HCT116 (cell line): Measurements from ENCODE around the gene RAET1G. TPM values are rescaled to one million over a fixed set of nuclear protein-coding genes. Genes with fewer than 3 reads are reported as not detected.
A peak's percentile ranks its signal among the peaks of the same experiment; 100 is the strongest.

Source experiments
- ATAC-seq: fragments of 200-7000 bp; cut with Tn5 transposase; 2 replicates; pipeline ENCODE4 v1.9.1; 2020; ENCODE audit warnings: mild to moderate bottlenecking, moderate library complexity
- BruUV-seq: library from RNA; stranded (reverse); fragments of 400-500 nt; replicated peaks from 2 replicates; lab custom pipeline; 2021; lab: Mats Ljungman, UMichigan
- CTCF ChIA-PET: fragments of 300-600 bp; sonication (Branson Sonifier 250); formaldehyde crosslinking; loops from one replicate; lab custom pipeline; 2021; ENCODE audit warnings: antibody characterized with exemption; lab: Charles Lee
- POLR2A ChIA-PET: fragments of 300-600, 350-600 bp; sonication (Branson Sonifier 250); formaldehyde crosslinking; loops from one replicate; lab custom pipeline; 2021; ENCODE audit warnings: antibody characterized with exemption; lab: Charles Lee
- RAD21 ChIA-PET, 2 experiments: fragments of 300-600 bp; sonication (Branson Sonifier 250); formaldehyde crosslinking; loops; one replicate each; lab custom pipeline; 2023; ENCODE audit warnings: low total read pairs in 2 of 2; ENCODE audit not compliant: uncharacterized antibody in 2 of 2, unreplicated experiment in 2 of 2, low non-redundant PET in 1 of 2; lab: Charles Lee
- DNase-seq: peaks from one replicate; pipeline ENCODE4 v3.0.0-alpha.2; 2010; ENCODE audit warnings: low read depth, low spot score
- H2AFZ ChIP-seq: fragments of 200-600 bp; shearing (Covaris generic), sonication (generic); 2 replicates; pipeline ENCODE4 v1.6.1; 2017; ENCODE audit warnings: low read depth, mixed run types, mixed read lengths, antibody characterized with exemption, low read length; ENCODE audit not compliant: poor library complexity, severe bottlenecking
- H3K27ac ChIP-seq: 2 replicates; pipeline ENCODE4 v1.5.1; 2012; ENCODE audit warnings: low read depth, low read length
- H3K27me3 ChIP-seq: fragments of 200-600 bp; sonication (generic); 2 replicates; pipeline ENCODE4 v1.6.1; 2016; ENCODE audit warnings: mixed run types, low read length, mixed read lengths; ENCODE audit not compliant: insufficient read depth
- H3K36me3 ChIP-seq, 2 experiments: fragments of 200-500 bp in 1 of 2; fragments of 200-600 bp in 1 of 2; sonication (Bioruptor generic) in 1 of 2; sonication (generic) in 1 of 2; 2 replicates each; pipeline versions ENCODE4 v1.5.1 to v1.6.1; 2014 to 2016; ENCODE audit warnings: low read length in 2 of 2, inconsistent platforms in 1 of 2, mixed read lengths in 1 of 2, mixed run types in 1 of 2; ENCODE audit not compliant: insufficient read depth in 2 of 2, control insufficient read depth in 1 of 2
- H3K4me1 ChIP-seq, 2 experiments: fragments of 200-600 bp in 1 of 2; sonication (generic) in 1 of 2; 2 replicates each; pipeline versions ENCODE4 v1.5.1 to v1.6.1; 2012 to 2017; ENCODE audit warnings: low read length in 2 of 2, inconsistent platforms in 1 of 2, mild to moderate bottlenecking in 1 of 2, mixed read lengths in 1 of 2, mixed run types in 1 of 2, moderate library complexity in 1 of 2; ENCODE audit not compliant: insufficient read depth in 2 of 2, control insufficient read depth in 1 of 2
- H3K4me2 ChIP-seq: fragments of 200-600 bp; sonication (generic); 2 replicates; pipeline ENCODE4 v1.6.1; 2017; ENCODE audit warnings: mixed run types, low read length, mixed read lengths
- H3K4me3 ChIP-seq, 2 experiments: fragments of 200-600 bp in 1 of 2; sonication (generic) in 1 of 2; replicated peaks in 1 of 2; 2 replicates each; pipeline ENCODE4 v1.5.1; 2011 to 2016; ENCODE audit warnings: low read length in 2 of 2, control low read depth in 1 of 2, low read depth in 1 of 2, mild to moderate bottlenecking in 1 of 2, mixed read lengths in 1 of 2, mixed run types in 1 of 2
- H3K79me2 ChIP-seq: fragments of 200-600 bp; sonication (generic); 2 replicates; pipeline ENCODE4 v1.6.1; 2017; ENCODE audit warnings: mild to moderate bottlenecking, mixed run types, low read length, moderate library complexity, mixed read lengths; ENCODE audit not compliant: insufficient read depth
- H3K9ac ChIP-seq: fragments of 200-600 bp; sonication (generic); 2 replicates; pipeline ENCODE4 v1.6.1; 2016; ENCODE audit warnings: low read length, mixed read lengths
- H3K9me2 ChIP-seq: fragments of 200-600 bp; sonication (generic), shearing (Covaris generic); 2 replicates; pipeline ENCODE4 v1.6.1; 2017; ENCODE audit warnings: mixed run types, mild to moderate bottlenecking, moderate library complexity; ENCODE audit not compliant: insufficient read depth
- H3K9me3 ChIP-seq, 2 experiments: fragments of 200-500 bp in 1 of 2; fragments of 200-600 bp in 1 of 2; sonication (Bioruptor generic) in 1 of 2; sonication (generic) in 1 of 2; 2 replicates each; pipeline ENCODE4 v1.6.1; 2014 to 2017; ENCODE audit warnings: low read length in 2 of 2, mixed read lengths in 2 of 2, inconsistent platforms in 1 of 2, low read depth in 1 of 2, mild to moderate bottlenecking in 1 of 2, mixed run types in 1 of 2, moderate library complexity in 1 of 2; ENCODE audit not compliant: control insufficient read depth in 1 of 2, insufficient read depth in 1 of 2
- H4K20me1 ChIP-seq: fragments of 200-600 bp; sonication (generic), shearing (Covaris generic); 2 replicates; pipeline ENCODE4 v1.6.1; 2017; ENCODE audit warnings: mixed run types, mild to moderate bottlenecking, moderate library complexity; ENCODE audit not compliant: insufficient read depth
- CEBPB ChIP-seq: IDR thresholded peaks from 2 replicates; pipeline ENCODE4 v1.6.1; 2012; ENCODE audit warnings: low read depth
- ZNF274 ChIP-seq: fragments of 200-500 bp; sonication (Bioruptor generic); IDR thresholded peaks from 2 replicates; pipeline ENCODE4 v1.6.1; 2014; ENCODE audit warnings: mild to moderate bottlenecking, low read depth, low read length, inconsistent platforms
- intact Hi-C: fragments of 100-400 bp; cut with micrococcal nuclease; formaldehyde crosslinking; loops from 2 replicates; pipeline ENCODE4 v1.10.0; 2022
- total RNA-seq: library from RNA; stranded (reverse); gene quantifications from one replicate; pipeline ENCODE4 v1.2.1, GENCODE V29; 2021; ENCODE audit not compliant: unreplicated experiment

RAET1G gene
- total RNA-seq, 1 experiment from 2014 or later: 0.37 TPM

DNA sequence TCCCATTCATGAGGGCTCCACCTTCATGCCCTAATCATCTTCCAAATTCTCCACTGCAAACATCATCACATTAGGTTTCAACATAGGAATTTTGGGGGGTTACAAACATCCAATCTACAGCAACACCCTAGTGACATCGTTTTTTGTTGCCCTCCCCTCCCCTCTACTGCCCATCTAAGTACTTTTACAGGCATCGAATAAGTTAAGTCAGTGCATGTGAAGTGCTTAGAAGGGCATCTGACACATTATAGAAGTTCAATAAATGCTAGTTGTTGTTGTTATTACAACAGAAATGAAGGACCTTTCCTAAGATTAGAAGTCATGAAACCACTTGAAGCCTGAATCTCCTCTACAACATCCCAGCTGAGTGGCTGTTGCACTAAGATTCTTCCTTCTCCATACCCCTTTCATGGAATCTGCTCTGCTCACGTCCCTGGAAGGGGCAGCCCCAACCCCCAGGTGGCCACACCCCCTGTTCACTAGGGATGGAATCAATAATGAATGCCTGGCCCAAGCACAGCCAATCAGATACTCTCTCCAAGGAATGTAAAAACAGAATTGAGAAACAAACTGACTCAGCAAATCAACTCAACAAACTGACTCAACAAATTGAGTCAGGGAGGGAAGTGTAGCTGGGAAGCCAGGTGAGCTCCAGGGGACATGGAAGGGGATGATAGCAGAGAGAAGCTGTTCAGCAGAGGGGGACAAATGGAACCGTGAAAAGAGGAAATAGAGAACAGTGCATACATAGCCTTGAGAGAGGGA, 54.9 kb downstream of the RAET1G start:
- Histone ChIP-seq H3K4me2 (peak overlapping the region; percentile 48), H2AFZ (peak overlapping the region; percentile 3), H4K20me1 (no peaks in the 10 kb centered on the region), H3K27me3 (no peaks in the 10 kb centered on the region), H3K4me3 (no peak overlapping the region), H3K4me1 (peaks cover 2 to 25% of the 10 kb centered on the region in 2 experiments; a peak in 3 of 4 replicates), H3K9me3 (no peaks in the 10 kb centered on the region; a peak in 1 of 4 replicates), H3K9ac (no peak overlapping the region), H3K9me2 (no peaks in the 10 kb centered on the region), H3K27ac (no peak overlapping the region), H3K79me2 (no peaks in the 10 kb centered on the region), H3K36me3 (no peaks in the 10 kb centered on the region)
- RAD21 ChIA-PET: no interaction called here
- BruUV-seq: no TSS peak
- no peak for ATAC-seq
- POLR2A ChIA-PET: no interaction called here
- intact Hi-C loops: no loop called here
- DNase-seq: no peak
- CTCF ChIA-PET: interaction anchor here (1.3 kb wide), 1 partner anchor 28 kb away, joined by 3 read pairs; no protein-coding TSS in a partner anchor
- TF ChIP-seq CEBPB: peak; percentile 76
- no peak for TF ChIP-seq ZNF274

Other genes with a start within 250 kb of the RAET1G start
- gene LATS1, start 205.0 kb downstream of the RAET1G start, total RNA-seq: 21.6 TPM
- gene NUP43, start 176.6 kb downstream of the RAET1G start, total RNA-seq: 51.0 TPM
- 86.9 TPM for gene PCMT1, start 173.4 kb downstream of the RAET1G start, total RNA-seq
- 27.8 TPM for gene LRP11, start 58.8 kb downstream of the RAET1G start, total RNA-seq
- gene RAET1E, start 25.0 kb downstream of the RAET1G start, total RNA-seq: 3.9 TPM
- gene ULBP2, start 18.9 kb upstream of the RAET1G start, total RNA-seq: 10.2 TPM
- 12.4 TPM for gene ULBP1, start 40.8 kb upstream of the RAET1G start, total RNA-seq
- 1.5 TPM for gene RAET1L, start 102.4 kb upstream of the RAET1G start, total RNA-seq
- 18.4 TPM for gene ULBP3, start 146.0 kb upstream of the RAET1G start, total RNA-seq
- 7.8 TPM for gene PPP1R14C, start 219.9 kb upstream of the RAET1G start, total RNA-seq